ENCODE data around the gene SPOCK1. TPM values are rescaled to one million over a fixed set of nuclear protein-coding genes. Genes with fewer than 3 reads are reported as not detected.

SPOCK1 gene
- total RNA-seq, 4 donors from 2014 or later = 8.6 to 34.8 (median 13.2) TPM

DNA sequence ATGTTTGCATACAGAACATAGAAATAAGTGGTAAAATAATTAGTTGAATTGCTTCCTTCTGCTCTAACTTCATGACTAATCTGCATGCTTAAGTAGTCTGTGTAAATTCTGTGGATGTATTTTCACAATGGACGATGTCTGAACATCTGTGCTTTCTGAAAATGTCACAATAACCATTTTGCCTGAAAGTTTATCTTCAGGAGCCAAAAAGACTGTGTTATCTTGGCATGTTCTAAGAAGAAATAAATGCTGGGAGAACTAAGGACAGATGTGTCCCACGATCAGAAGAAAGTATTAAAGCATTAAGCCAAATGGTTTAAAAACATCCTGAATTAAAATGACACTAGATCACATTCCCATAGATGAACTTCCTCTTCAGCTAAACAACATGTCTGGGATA, 397.6 kb downstream of the SPOCK1 start:
- Histone ChIP-seq H3K9me3 (no peaks in the 10 kb centered on the region), H3K27ac (no peak overlapping the region), H3K36me3 (no peaks in the 10 kb centered on the region), H3K4me3 (no peak overlapping the region), H3K4me1 (no peaks in the 10 kb centered on the region), H3K27me3 (no peaks in the 10 kb centered on the region)
- no peak for TF ChIP-seq EP300 (IDR thresholded peaks at IDR 0.05; ENCODE audit: low read depth)
- TF ChIP-seq POLR2AphosphoS5 (IDR thresholded peaks at IDR 0.05) = no peak
- no peak for TF ChIP-seq POLR2A (IDR thresholded peaks at IDR 0.05)
- TF ChIP-seq, protein P1, sequence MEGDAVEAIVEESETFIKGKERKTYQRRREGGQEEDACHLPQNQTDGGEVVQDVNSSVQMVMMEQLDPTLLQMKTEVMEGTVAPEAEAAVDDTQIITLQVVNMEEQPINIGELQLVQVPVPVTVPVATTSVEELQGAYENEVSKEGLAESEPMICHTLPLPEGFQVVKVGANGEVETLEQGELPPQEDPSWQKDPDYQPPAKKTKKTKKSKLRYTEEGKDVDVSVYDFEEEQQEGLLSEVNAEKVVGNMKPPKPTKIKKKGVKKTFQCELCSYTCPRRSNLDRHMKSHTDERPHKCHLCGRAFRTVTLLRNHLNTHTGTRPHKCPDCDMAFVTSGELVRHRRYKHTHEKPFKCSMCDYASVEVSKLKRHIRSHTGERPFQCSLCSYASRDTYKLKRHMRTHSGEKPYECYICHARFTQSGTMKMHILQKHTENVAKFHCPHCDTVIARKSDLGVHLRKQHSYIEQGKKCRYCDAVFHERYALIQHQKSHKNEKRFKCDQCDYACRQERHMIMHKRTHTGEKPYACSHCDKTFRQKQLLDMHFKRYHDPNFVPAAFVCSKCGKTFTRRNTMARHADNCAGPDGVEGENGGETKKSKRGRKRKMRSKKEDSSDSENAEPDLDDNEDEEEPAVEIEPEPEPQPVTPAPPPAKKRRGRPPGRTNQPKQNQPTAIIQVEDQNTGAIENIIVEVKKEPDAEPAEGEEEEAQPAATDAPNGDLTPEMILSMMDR (IDR thresholded peaks at IDR 0.05) = no peak
- in situ Hi-C loops (cut with MboI; ENCODE audit: low pct_ligation_motif_present in 1 of 4, low pct_unique_long_range_greater_than_20kb in 1 of 4, low sequenced_read_pairs in 3 of 4) = no loop called here
- intact Hi-C loops (cut with DNase I; ENCODE audit: low total_unique reads) = no loop called here
- WGBS, 2 donors (ENCODE audit: low coverage in 1 of 2) = 39 to 40% methylated on average over 1 to 2 of the region's 2 CpGs
- DNase-seq = no peak

DNA sequence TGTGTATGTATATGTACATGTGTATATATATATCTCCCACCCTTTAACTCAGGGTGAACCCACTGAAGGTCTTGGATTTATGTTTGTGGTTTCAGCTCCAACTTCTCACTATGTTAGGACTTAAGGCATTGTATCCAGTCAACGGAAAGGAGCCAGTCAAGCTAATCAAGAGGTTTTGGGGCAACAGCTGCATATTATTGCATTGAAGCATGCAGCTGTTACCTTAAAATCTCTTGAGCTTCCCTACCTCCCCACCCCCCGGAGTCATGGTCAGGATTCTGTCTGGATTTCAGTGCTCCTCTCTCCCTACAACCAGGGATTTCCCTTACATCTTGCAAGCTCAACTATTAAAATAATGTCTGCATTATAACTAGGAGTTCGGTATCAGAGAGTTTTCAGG, 399.5 kb downstream of the SPOCK1 start:
- intact Hi-C loops (cut with DNase I; ENCODE audit: low total_unique reads) = no loop called here
- H3K4me1 ChIP-seq = no peaks in the 10 kb centered on the region
- no peak overlapping the region for H3K27ac ChIP-seq
- no peaks in the 10 kb centered on the region for H3K9me3 ChIP-seq
- no peaks in the 10 kb centered on the region for H3K36me3 ChIP-seq
- no peak overlapping the region for H3K4me3 ChIP-seq
- in situ Hi-C loops (cut with MboI; ENCODE audit: low pct_ligation_motif_present in 1 of 4, low pct_unique_long_range_greater_than_20kb in 1 of 4, low sequenced_read_pairs in 3 of 4) = no loop called here
- 78% methylated on average over 3 of the region's 3 CpGs; no CpG with 5 or more reads in 1 of the 2 donors for WGBS, 2 donors (ENCODE audit: low coverage in 1 of 2)
- H3K27me3 ChIP-seq = no peaks in the 10 kb centered on the region
- TF ChIP-seq EP300 (IDR thresholded peaks at IDR 0.05; ENCODE audit: low read depth) (no peak), POLR2A (IDR thresholded peaks at IDR 0.05) (no peak), POLR2AphosphoS5 (IDR thresholded peaks at IDR 0.05) (no peak)
- TF ChIP-seq, protein P1 (IDR thresholded peaks at IDR 0.05) = no peak
- no peak for DNase-seq

DNA sequence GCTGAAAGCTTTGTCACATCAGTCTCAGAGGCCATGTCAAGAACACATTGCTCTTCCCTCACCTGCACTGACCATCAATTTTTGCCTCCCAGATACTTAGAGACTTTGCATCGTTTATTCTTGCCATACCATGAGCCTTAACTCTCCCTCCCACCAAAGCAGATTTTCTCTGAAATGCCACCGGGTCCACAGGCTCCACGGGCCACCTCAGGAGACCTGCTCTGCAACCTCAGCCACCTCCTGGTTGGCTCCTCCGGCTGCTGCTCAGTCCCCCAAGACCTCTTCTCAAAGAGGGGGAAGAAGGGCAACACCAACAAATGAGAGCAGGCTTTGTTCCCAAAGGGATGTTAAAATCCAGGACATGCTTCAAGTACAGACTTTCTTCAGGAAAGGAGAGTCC, 400.5 kb downstream of the SPOCK1 start:
- Histone ChIP-seq H3K4me3 (no peak overlapping the region), H3K4me1 (no peaks in the 10 kb centered on the region), H3K27ac (no peak overlapping the region), H3K9me3 (no peaks in the 10 kb centered on the region), H3K36me3 (no peaks in the 10 kb centered on the region), H3K27me3 (no peaks in the 10 kb centered on the region)
- TF ChIP-seq POLR2A (IDR thresholded peaks at IDR 0.05) (no peak), EP300 (IDR thresholded peaks at IDR 0.05; ENCODE audit: low read depth) (no peak), POLR2AphosphoS5 (IDR thresholded peaks at IDR 0.05) (no peak)
- TF ChIP-seq, protein P1 (IDR thresholded peaks at IDR 0.05) = no peak
- intact Hi-C loops (cut with DNase I; ENCODE audit: low total_unique reads) (no loop called here), in situ Hi-C loops (cut with MboI; ENCODE audit: low pct_ligation_motif_present in 1 of 4, low pct_unique_long_range_greater_than_20kb in 1 of 4, low sequenced_read_pairs in 3 of 4) (no loop called here)
- no peak for DNase-seq
- 87% methylated on average over 4 of the region's 4 CpGs; no CpG with 5 or more reads in 1 of the 2 donors for WGBS, 2 donors (ENCODE audit: low coverage in 1 of 2)

- DNase-seq = no peak
- in situ Hi-C loops (cut with MboI; ENCODE audit: low pct_ligation_motif_present in 1 of 4, low pct_unique_long_range_greater_than_20kb in 1 of 4, low sequenced_read_pairs in 3 of 4) (no loop called here), intact Hi-C loops (cut with DNase I; ENCODE audit: low total_unique reads) (no loop called here)
- H3K4me1 ChIP-seq = no peaks in the 10 kb centered on the region
- 48% methylated on average over 1 of the region's 1 CpG; no CpG with 5 or more reads in 1 of the 2 donors for WGBS, 2 donors (ENCODE audit: low coverage in 1 of 2)
- H3K9me3 ChIP-seq = no peaks in the 10 kb centered on the region
- H3K27ac ChIP-seq = no peak overlapping the region
- no peak for TF ChIP-seq EP300 (IDR thresholded peaks at IDR 0.05; ENCODE audit: low read depth)
- no peak for TF ChIP-seq POLR2A (IDR thresholded peaks at IDR 0.05)
- TF ChIP-seq, protein P1 (IDR thresholded peaks at IDR 0.05) = no peak
- TF ChIP-seq POLR2AphosphoS5 (IDR thresholded peaks at IDR 0.05) = no peak
- H3K27me3 ChIP-seq = no peaks in the 10 kb centered on the region
- H3K4me3 ChIP-seq = no peak overlapping the region
- H3K36me3 ChIP-seq = no peaks in the 10 kb centered on the region
These were observed 400.9 kb downstream of the SPOCK1 start for GRCh38 chr5:137098238-137098637.

Data from transverse colon (tissue), 4 donors.